IMR-90 (cell line): Measurements from ENCODE around the gene RAB29. TPM values are rescaled to one million over a fixed set of nuclear protein-coding genes. Genes with fewer than 3 reads are reported as not detected.

ENCODE experiments used
- ATAC-seq: fragments of 200-7000 bp; cut with Tn5 transposase; 2 replicates; pipeline ENCODE4 v1.9.1; 2020; ENCODE audit warnings: low read depth, mild to moderate bottlenecking, moderate library complexity
- BruUV-seq: library from RNA; stranded (reverse); fragments of 400-500 nt; replicated peaks from 2 replicates; lab custom pipeline; 2021; lab: Mats Ljungman, UMichigan
- CTCF ChIA-PET: fragments of 300-600 bp; formaldehyde crosslinking; extraction: SDS; loops from one replicate; lab custom pipeline; 2021; ENCODE audit warnings: antibody characterized with exemption; lab: Yijun Ruan, JAX
- POLR2A ChIA-PET: fragments of 300-600 bp; sonication (Branson Sonifier 250); formaldehyde crosslinking; loops from one replicate; lab custom pipeline; 2022; ENCODE audit warnings: antibody characterized with exemption; ENCODE audit not compliant: unreplicated experiment; lab: Charles Lee
- DNase-seq: peaks from one replicate; pipeline ENCODE4 v3.0.0; 2013
- H2AFZ ChIP-seq: replicated peaks from 2 replicates; pipeline ENCODE3; 2013; ENCODE audit warnings: low read length, mild to moderate bottlenecking; ENCODE audit not compliant: poor library complexity
- H2AK5ac ChIP-seq: 2 replicates; pipeline ENCODE4 v1.6.1; 2013; ENCODE audit warnings: low read depth, low read length, inconsistent platforms
- H2AK9ac ChIP-seq: replicated peaks from 2 replicates; pipeline ENCODE3; 2013; ENCODE audit warnings: mild to moderate bottlenecking, low read depth, low read length, moderate library complexity; ENCODE audit not compliant: poor library complexity
- H2BK120ac ChIP-seq: 2 replicates; pipeline ENCODE4 v1.6.1; 2013; ENCODE audit warnings: low read depth, low read length, inconsistent platforms
- H2BK15ac ChIP-seq: 3 replicates; pipeline ENCODE4 v1.6.1; 2013; ENCODE audit warnings: low read depth, low read length, inconsistent platforms
- H2BK20ac ChIP-seq: 2 replicates; pipeline ENCODE4 v1.6.1; 2013; ENCODE audit warnings: low read depth, mild to moderate bottlenecking, inconsistent platforms, low read length, moderate library complexity
- H2BK5ac ChIP-seq: 2 replicates; pipeline ENCODE4 v1.6.1; 2013; ENCODE audit warnings: mild to moderate bottlenecking, low read depth, low read length, inconsistent platforms; ENCODE audit not compliant: poor library complexity, severe bottlenecking
- H3K14ac ChIP-seq: replicated peaks from 2 replicates; pipeline ENCODE4 v1.6.1; 2013; ENCODE audit warnings: low read depth, low read length, inconsistent platforms
- H3K18ac ChIP-seq: 2 replicates; pipeline ENCODE4 v1.6.1; 2013; ENCODE audit warnings: low read depth, low read length, control low read depth
- H3K23ac ChIP-seq: 2 replicates; pipeline ENCODE4 v1.6.1; 2013; ENCODE audit warnings: low read depth, low read length, inconsistent platforms
- H3K27ac ChIP-seq: 2 replicates; pipeline ENCODE4 v1.5.1; 2013; ENCODE audit warnings: mild to moderate bottlenecking, control low read depth, low read length; ENCODE audit not compliant: insufficient read depth
- H3K27me3 ChIP-seq: 2 replicates; pipeline ENCODE4 v1.6.1; 2013; ENCODE audit warnings: low read length; ENCODE audit not compliant: control insufficient read depth, insufficient read depth
- H3K36me3 ChIP-seq: 2 replicates; pipeline ENCODE4 v1.6.1; 2013; ENCODE audit warnings: low read length, mixed read lengths; ENCODE audit not compliant: control insufficient read depth, insufficient read depth
- H3K4ac ChIP-seq: 2 replicates; pipeline ENCODE4 v1.6.1; 2013; ENCODE audit warnings: low read depth, low read length, inconsistent platforms
- H3K4me1 ChIP-seq: 2 replicates; pipeline ENCODE4 v1.6.1; 2013; ENCODE audit warnings: low read length, mixed read lengths; ENCODE audit not compliant: control insufficient read depth, insufficient read depth
- H3K4me2 ChIP-seq: 2 replicates; pipeline ENCODE4 v1.6.1; 2013; ENCODE audit warnings: low read depth, mild to moderate bottlenecking, control low read depth, low read length, moderate library complexity
- H3K4me3 ChIP-seq: 2 replicates; pipeline ENCODE4 v1.5.1; 2013; ENCODE audit warnings: low read depth, mild to moderate bottlenecking, control low read depth, low read length, moderate library complexity; ENCODE audit not compliant: insufficient read depth
- H3K56ac ChIP-seq: 2 replicates; pipeline ENCODE4 v1.6.1; 2013; ENCODE audit warnings: low read length, inconsistent platforms; ENCODE audit not compliant: insufficient read depth; ENCODE audit errors: extremely low read depth
- H3K79me1 ChIP-seq, 2 experiments: 2 replicates each; pipeline ENCODE4 v1.6.1; 2013; ENCODE audit warnings: low read length in 2 of 2, inconsistent platforms in 1 of 2, low read depth in 1 of 2
- H3K9ac ChIP-seq: 2 replicates; pipeline ENCODE4 v1.6.1; 2013; ENCODE audit warnings: low read depth, low read length, control low read depth
- H3K9me1 ChIP-seq: 2 replicates; pipeline ENCODE4 v1.6.1; 2013; ENCODE audit warnings: low read length, inconsistent platforms; ENCODE audit not compliant: insufficient read depth
- H3K9me3 ChIP-seq: 2 replicates; pipeline ENCODE4 v1.6.1; 2013; ENCODE audit warnings: low read length; ENCODE audit not compliant: control insufficient read depth, insufficient read depth
- H4K20me1 ChIP-seq: 2 replicates; pipeline ENCODE4 v1.6.1; 2013; ENCODE audit warnings: low read length, inconsistent platforms; ENCODE audit not compliant: insufficient read depth
- H4K5ac ChIP-seq: 2 replicates; pipeline ENCODE4 v1.6.1; 2013; ENCODE audit warnings: mild to moderate bottlenecking, low read depth, low read length, control low read depth
- H4K8ac ChIP-seq, 2 experiments: 2 replicates each; pipeline ENCODE4 v1.6.1; 2013; ENCODE audit warnings: low read depth in 2 of 2, low read length in 2 of 2, control low read depth in 1 of 2, inconsistent platforms in 1 of 2
- H4K91ac ChIP-seq: 2 replicates; pipeline ENCODE4 v1.6.1; 2013; ENCODE audit warnings: low read depth, low read length, inconsistent platforms; ENCODE audit not compliant: insufficient read depth
- CEBPB ChIP-seq: IDR thresholded peaks from 2 replicates; pipeline ENCODE4 v1.6.1; 2012; ENCODE audit warnings: low read depth, low read length, improper control_type of control experiment
- CHD1 ChIP-seq: IDR thresholded peaks from 2 replicates; pipeline ENCODE4 v1.6.1; 2012; ENCODE audit warnings: low read depth, low read length, improper control_type of control experiment
- MXI1 ChIP-seq: IDR thresholded peaks from 2 replicates; pipeline ENCODE4 v1.6.1; 2012; ENCODE audit warnings: low read depth, mild to moderate bottlenecking, low read length, moderate library complexity, borderline replicate concordance
- WGBS, 2 experiments: methylation state at CpG; one replicate each; pipeline versions ENCODE4 v1.1.5 to v1.1.7; 2013; ENCODE audit warnings: missing lambda C conversion rate in 2 of 2; ENCODE audit not compliant: insufficient read length in 1 of 2; ENCODE audit errors: extremely low coverage in 2 of 2; 5-methylcytosine and 5-hydroxymethylcytosine counted together
- dilution Hi-C: fragments of 300-500 bp; cut with HindIII; formaldehyde crosslinking; loops from one replicate; pipeline ENCODE4 v1.14.3; 2018; ENCODE audit warnings: low sequenced_read_pairs; ENCODE audit not compliant: unreplicated experiment
- in situ Hi-C: fragments of 300-500 bp; cut with MboI; formaldehyde crosslinking; loops from 3 replicates; pipeline ENCODE4 v1.14.3; 2019; ENCODE audit warnings: low sequenced_read_pairs, inconsistent platforms, mixed read lengths
- intact Hi-C: fragments of 100-400 bp; cut with micrococcal nuclease; formaldehyde crosslinking; loops from 2 replicates; pipeline ENCODE4 v1.10.0; 2022
- polyA plus RNA-seq, 3 experiments: library from polyadenylated mRNA; depleted of rRNA; stranded (reverse); fragments of >200 nt; gene quantifications; 2 replicates each; pipeline ENCODE4 v1.2.3, GENCODE V29; 2012; ENCODE audit warnings: low replicate concordance in 1 of 3
- total RNA-seq: library from RNA; depleted of rRNA; stranded (reverse); fragments of >200 nt; gene quantifications from 2 replicates; pipeline ENCODE4 v1.2.3, GENCODE V29; 2012

Gene RAB29
- total and polyA plus RNA-seq, 2 of the 4 experiments (the other 2 are of a cell fraction) = 5.7 to 7.3 TPM

DNA sequence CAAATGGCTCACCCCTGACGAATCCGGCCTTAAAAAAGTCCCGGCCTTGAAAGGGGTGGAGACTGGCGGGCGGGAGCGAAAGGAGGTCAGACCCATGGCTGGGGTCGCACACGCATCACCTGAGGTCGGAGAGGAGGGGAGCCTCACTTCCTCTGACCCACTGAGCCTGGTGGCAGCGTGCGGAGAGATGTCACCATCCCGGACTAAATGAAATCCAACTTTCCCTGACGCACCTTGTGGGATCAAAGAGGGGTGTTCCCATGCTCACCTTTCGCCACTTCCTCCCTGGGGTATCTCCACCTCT lies 38.4 kb upstream of the RAB29 start:
- CTCF ChIA-PET = no interaction called here
- no peak; the same call in 1 of the 2 replicates for ATAC-seq
- peaks cover 12% of the 10 kb centered on the region; the same call in 1 of the 2 replicates for H3K9me1 ChIP-seq

More for the DNA sequence above, 38.4 kb upstream of the RAB29 start:
- H3K4me1 ChIP-seq = peaks cover 6% of the 10 kb centered on the region; the same call in 1 of the 2 replicates
- H3K4me2 ChIP-seq = peak overlapping the region; percentile 83
- no peaks in the 10 kb centered on the region for H3K9me3 ChIP-seq
- 6% methylated on average over 3 of the region's 14 CpGs; no CpG with 5 or more reads in 1 of the 2 experiments for WGBS, 2 experiments
- H3K56ac ChIP-seq = no peak overlapping the region
- H3K27me3 ChIP-seq = no peaks in the 10 kb centered on the region; the same call in 1 of the 2 replicates
- H3K36me3 ChIP-seq = peaks cover 13% of the 10 kb centered on the region
- H4K5ac ChIP-seq = no peak overlapping the region
- H3K79me1 ChIP-seq = peaks cover 17 to 42% of the 10 kb centered on the region in 2 experiments
- H4K91ac ChIP-seq = no peak overlapping the region
- H3K4me3 ChIP-seq = peak overlapping the region; percentile 63
- peak overlapping the region; percentile 94 for H2AFZ ChIP-seq
- H4K8ac ChIP-seq = peak overlapping the region in 1 of 2 experiments; percentile 47; a peak in 1 of 4 replicates
- H2BK15ac ChIP-seq = no peak overlapping the region; the same call in 2 of the 3 replicates
- 0 out of 2 replicates have a peak overlapping the region, but pooled peaks have one; percentile 1 for H2AK5ac ChIP-seq
- no peak overlapping the region for H2BK5ac ChIP-seq
- no peak overlapping the region for H3K14ac ChIP-seq
- no peaks in the 10 kb centered on the region for H4K20me1 ChIP-seq
- H2BK120ac ChIP-seq = no peak overlapping the region
- H3K18ac ChIP-seq = no peak overlapping the region
- H3K27ac ChIP-seq = no peak overlapping the region; the same call in 1 of the 2 replicates
- H2BK20ac ChIP-seq = no peak overlapping the region
- peak; percentile 65 for DNase-seq
- intact Hi-C loops = loop anchor here (1.0 to 5.0 kb wide), 4 partner anchors 65 to 164 kb away; no protein-coding TSS in a partner anchor
- H2AK9ac ChIP-seq = peak overlapping the region; percentile 81
- dilution Hi-C loops = no loop called here
- no peak overlapping the region for H3K4ac ChIP-seq
- in situ Hi-C loops = no loop called here
- no TSS peak for BruUV-seq
- H3K23ac ChIP-seq = 0 out of 2 replicates have a peak overlapping the region, but pooled peaks have one; percentile 0
- H3K9ac ChIP-seq = peak overlapping the region; percentile 58
- POLR2A ChIA-PET = no interaction called here
- TF ChIP-seq CEBPB (no peak), MXI1 (no peak), CHD1 (no peak)
